Occipital lobe (tissue), 2 donors: ENCODE data around the gene RPP14. TPM values are rescaled to one million over a fixed set of nuclear protein-coding genes. Genes with fewer than 3 reads are reported as not detected.
"Not testable (repeated sequence)": the region's sequence is repeated elsewhere in the genome, so short reads cannot be mapped to it uniquely, and the experiment has no call there.

ENCODE experiments used
- DNase-seq: peaks from one replicate; lab custom pipeline; 2025; lab: John Stamatoyannopoulos, UW
- total RNA-seq: library from RNA; depleted of rRNA; stranded (reverse); fragments of >200 nt; gene quantifications from one replicate; pipeline ENCODE4 v1.2.3, GENCODE V29; 2014

RPP14 gene
- total RNA-seq, 1 donor from 2014 or later: 14.2 TPM

- DNase-seq: no peak
Measured at GRCh38 chr3:58331593-58332152, 25.6 kb downstream of the RPP14 start.

GRCh38 chr3:58332575-58333188, 26.6 kb downstream of the RPP14 start, which contains the start of gene PXK:
Gene PXK (plus strand): TSS chr3:58332892. CDS start chr3:58332989, 97 bp downstream.
- DNase-seq: peak; percentile 83

GRCh38 chr3:58333206-58334012, 27.4 kb downstream of the RPP14 start:
- no peak for DNase-seq

GRCh38 chr3:58334013-58334321, 27.9 kb downstream of the RPP14 start:
- no peak for DNase-seq

- no peak for DNase-seq
Measured at GRCh38 chr3:58334506-58334884, 28.4 kb downstream of the RPP14 start.

- no peak for DNase-seq
Measured at GRCh38 chr3:58335652-58335947, 29.6 kb downstream of the RPP14 start.

- DNase-seq: no peak
Measured at GRCh38 chr3:58336135-58336882, 30.3 kb downstream of the RPP14 start.

GRCh38 chr3:58337190-58337589, 31.1 kb downstream of the RPP14 start:
- no peak for DNase-seq

GRCh38 chr3:58339146-58339545, 33.1 kb downstream of the RPP14 start:
- DNase-seq: not testable (repeated sequence)

GRCh38 chr3:58340594-58341244, 34.7 kb downstream of the RPP14 start:
- DNase-seq: no peak

GRCh38 chr3:58341376-58341775, 35.3 kb downstream of the RPP14 start:
- DNase-seq: no peak

- DNase-seq: no peak
Measured at GRCh38 chr3:58342676-58343075, 36.6 kb downstream of the RPP14 start.

- DNase-seq: no peak
Measured at GRCh38 chr3:58345457-58345856, 39.4 kb downstream of the RPP14 start.

GRCh38 chr3:58346368-58346767, 40.3 kb downstream of the RPP14 start:
- DNase-seq: no peak

- no peak for DNase-seq
Measured at GRCh38 chr3:58347984-58348383, 41.9 kb downstream of the RPP14 start.

- DNase-seq: no peak
Measured at GRCh38 chr3:58349792-58350626, 44.0 kb downstream of the RPP14 start.

GRCh38 chr3:58350627-58351013, 44.6 kb downstream of the RPP14 start:
- DNase-seq: no peak

GRCh38 chr3:58351920-58352319, 45.9 kb downstream of the RPP14 start:
- DNase-seq: no peak

- no peak for DNase-seq
Measured at GRCh38 chr3:58352626-58353025, 46.6 kb downstream of the RPP14 start.

GRCh38 chr3:58353722-58354553, 47.9 kb downstream of the RPP14 start:
- DNase-seq: no peak
